ENCODE results near the gene PRR12.

- no peak for TF ChIP-seq CTCF (IDR thresholded peaks at IDR 0.05; ENCODE audit: low read length)
- no peak for TF ChIP-seq EZH2 (IDR thresholded peaks at IDR 0.05; ENCODE audit: borderline replicate concordance, low read length)
These were observed 74.0 kb downstream of the PRR12 start for GRCh38 chr19:49665036-49665350.
